ENCODE results near the gene RNF130. TPM values are rescaled to one million over a fixed set of nuclear protein-coding genes. Genes with fewer than 3 reads are reported as not detected.

Gene RNF130
- total and polyA plus RNA-seq, 8 donors = 61.0 to 125 (median 70.7) TPM

DNA sequence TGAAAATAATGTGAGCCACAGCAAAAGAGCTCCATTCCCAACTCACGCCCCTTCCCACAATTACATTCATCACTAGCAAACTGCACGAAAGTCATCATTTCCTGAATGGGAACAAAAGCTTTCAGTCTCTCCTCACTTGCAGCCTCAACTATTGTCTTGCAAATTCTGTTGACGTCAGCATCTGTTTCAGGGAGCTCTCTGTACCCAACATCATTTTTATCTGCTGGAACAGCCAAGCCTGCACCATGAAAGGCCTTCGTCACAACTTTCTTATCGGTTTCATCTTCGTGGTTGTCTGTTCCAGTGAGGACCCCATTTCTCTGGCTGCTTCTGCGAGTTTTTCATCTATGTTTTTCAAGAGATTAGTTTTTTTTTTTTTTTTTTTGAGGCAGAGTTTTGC is 14.3 kb upstream of the RNF130 start:
- H3K27me3 ChIP-seq = peaks cover 0 to 10% of the 10 kb centered on the region in 2 donors
- no peak overlapping the region for H3K27ac ChIP-seq
- TF ChIP-seq, protein P1, sequence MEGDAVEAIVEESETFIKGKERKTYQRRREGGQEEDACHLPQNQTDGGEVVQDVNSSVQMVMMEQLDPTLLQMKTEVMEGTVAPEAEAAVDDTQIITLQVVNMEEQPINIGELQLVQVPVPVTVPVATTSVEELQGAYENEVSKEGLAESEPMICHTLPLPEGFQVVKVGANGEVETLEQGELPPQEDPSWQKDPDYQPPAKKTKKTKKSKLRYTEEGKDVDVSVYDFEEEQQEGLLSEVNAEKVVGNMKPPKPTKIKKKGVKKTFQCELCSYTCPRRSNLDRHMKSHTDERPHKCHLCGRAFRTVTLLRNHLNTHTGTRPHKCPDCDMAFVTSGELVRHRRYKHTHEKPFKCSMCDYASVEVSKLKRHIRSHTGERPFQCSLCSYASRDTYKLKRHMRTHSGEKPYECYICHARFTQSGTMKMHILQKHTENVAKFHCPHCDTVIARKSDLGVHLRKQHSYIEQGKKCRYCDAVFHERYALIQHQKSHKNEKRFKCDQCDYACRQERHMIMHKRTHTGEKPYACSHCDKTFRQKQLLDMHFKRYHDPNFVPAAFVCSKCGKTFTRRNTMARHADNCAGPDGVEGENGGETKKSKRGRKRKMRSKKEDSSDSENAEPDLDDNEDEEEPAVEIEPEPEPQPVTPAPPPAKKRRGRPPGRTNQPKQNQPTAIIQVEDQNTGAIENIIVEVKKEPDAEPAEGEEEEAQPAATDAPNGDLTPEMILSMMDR (IDR thresholded peaks at IDR 0.05) = no peak
- H3K4me1 ChIP-seq = peaks cover 0 to 14% of the 10 kb centered on the region in 2 donors
- no peaks in the 10 kb centered on the region for H3K36me3 ChIP-seq
- H3K4me3 ChIP-seq = no peak overlapping the region
- no peaks in the 10 kb centered on the region for H3K9me3 ChIP-seq
- ATAC-seq (no peak), DNase-seq (no peak)
- intact Hi-C loops (cut with DNase I) = no loop called here

DNA sequence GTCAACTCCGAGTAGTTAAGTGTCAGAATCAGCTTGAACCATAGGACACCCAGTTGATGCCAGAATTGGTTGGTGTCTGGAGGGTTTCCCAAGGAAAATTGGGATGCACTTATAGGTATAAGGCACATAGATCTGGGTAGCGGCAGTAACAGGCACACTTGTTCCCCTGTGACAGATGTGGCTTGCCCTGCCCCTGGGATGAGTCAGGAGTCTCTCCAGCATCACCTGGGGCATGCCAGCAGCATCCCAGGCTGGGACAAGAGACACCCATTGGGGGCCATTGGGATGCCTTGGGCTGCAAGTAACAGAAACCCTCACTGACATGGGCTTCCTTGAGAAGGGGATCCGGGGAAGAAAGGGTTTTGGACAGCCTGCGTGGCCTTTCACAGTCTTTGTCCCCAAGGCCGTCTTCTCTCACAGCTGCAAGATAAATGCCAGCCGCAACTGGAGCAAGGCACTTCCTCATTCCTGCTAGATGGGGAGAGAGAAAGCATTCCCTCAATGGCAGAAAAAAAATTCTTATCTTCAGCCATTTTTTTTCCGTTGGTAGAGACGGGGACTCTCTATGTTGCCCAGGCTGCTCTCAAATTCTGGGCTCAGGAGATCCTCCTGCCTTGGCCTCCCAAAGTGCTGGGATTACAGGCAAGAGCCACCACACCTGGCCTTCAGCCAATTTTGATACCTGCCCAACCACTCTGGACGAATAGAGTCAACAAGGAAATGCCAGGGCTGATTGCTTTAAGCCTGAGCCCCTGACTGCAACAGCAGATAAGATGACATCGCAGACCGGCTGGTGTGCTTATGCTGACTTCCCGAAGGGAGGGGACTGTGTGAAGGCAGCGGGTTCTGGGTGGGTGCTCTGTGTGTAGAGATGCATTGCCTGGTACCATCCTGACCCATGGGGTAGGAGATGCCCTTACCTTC is 13.3 kb upstream of the RNF130 start:
- H3K27me3 ChIP-seq = peaks cover 0 to 14% of the 10 kb centered on the region in 2 donors
- TF ChIP-seq, protein P1 (IDR thresholded peaks at IDR 0.05) = no peak
- no peak overlapping the region for H3K27ac ChIP-seq
- no peak overlapping the region for H3K4me3 ChIP-seq
- no peaks in the 10 kb centered on the region for H3K9me3 ChIP-seq
- peaks cover 0 to 10% of the 10 kb centered on the region in 2 donors for H3K4me1 ChIP-seq
- H3K36me3 ChIP-seq = no peaks in the 10 kb centered on the region
- intact Hi-C loops (cut with DNase I) = no loop called here
- peak in 1 of 4 donors; percentile 60 for DNase-seq
- ATAC-seq = peak; percentile 79

DNA sequence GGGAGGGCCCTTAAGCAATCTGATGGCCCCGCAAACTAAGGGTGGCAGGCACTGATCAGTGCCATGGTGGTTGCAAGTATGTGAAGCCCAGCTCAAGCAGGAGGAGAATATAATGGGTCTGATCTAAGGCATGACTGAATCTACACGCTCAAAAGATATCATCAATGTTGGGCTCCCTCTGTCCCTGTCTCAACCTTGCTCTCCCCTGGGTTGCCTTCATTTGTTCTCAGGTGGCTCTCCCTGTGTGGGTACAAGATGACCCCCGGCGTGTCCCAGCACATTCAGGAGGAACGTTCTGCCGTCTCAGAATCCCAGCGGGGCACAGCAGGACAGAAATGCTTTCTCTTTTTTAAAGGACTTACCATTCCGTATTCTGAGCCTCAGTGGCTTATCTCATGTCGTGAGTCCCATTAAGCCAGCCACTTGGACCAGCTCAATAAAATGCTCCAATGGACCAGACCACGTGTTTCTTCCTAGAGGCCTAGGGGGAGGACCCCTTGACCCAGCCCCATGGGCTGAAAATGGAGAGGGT is 12.0 kb upstream of the RNF130 start:
- H3K27me3 ChIP-seq = peaks cover 0 to 19% of the 10 kb centered on the region in 2 donors
- H3K4me3 ChIP-seq = no peak overlapping the region
- peaks cover 0 to 8% of the 10 kb centered on the region in 2 donors for H3K4me1 ChIP-seq
- H3K9me3 ChIP-seq = no peaks in the 10 kb centered on the region
- ATAC-seq (no peak), DNase-seq (no peak)
- TF ChIP-seq, protein P1 (IDR thresholded peaks at IDR 0.05) = no peak
- H3K36me3 ChIP-seq = no peaks in the 10 kb centered on the region
- H3K27ac ChIP-seq = no peak overlapping the region
- intact Hi-C loops (cut with DNase I) = no loop called here

DNA sequence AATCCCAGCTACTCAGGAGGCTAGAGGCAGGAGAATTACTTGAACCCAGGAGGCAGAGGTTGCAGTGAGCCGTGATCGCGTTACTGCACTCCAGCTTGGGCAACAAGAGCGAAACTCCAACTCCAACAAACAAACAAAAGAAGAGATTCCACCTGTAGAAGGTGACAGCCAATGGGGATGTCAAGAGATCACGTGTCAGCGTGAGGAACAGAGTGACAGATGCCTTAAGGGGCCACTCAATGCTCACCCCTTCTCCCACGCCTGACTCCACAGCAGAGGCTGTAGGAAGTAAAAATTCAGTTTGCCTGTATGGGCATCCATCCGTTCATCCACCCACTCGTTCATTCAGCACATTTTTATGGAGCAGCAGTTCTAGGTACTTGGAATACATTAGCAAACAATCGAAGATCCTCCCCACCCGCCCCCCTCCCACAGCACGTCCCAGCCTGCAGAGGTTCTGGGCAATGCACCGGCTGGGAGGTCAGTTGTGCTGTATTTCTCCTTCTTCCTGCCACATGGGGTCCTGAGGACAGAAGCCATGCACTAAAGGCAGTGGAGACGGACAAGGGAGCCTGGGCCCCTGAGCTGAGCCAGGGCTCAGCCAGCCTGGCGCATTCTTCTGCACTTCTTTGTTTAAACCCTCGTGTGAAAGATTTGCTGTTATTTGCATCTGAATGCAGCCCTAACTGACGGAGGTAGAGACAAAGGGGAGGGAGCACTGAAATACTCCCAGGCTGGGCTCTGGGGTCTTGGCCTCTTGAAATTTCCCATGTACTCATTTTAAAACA is 11.3 kb upstream of the RNF130 start:
- ATAC-seq = no peak
- intact Hi-C loops (cut with DNase I) = no loop called here
- H3K27me3 ChIP-seq = peaks cover 0 to 19% of the 10 kb centered on the region in 2 donors
- H3K4me3 ChIP-seq = no peak overlapping the region
- TF ChIP-seq, protein P1 (IDR thresholded peaks at IDR 0.05) = no peak
- H3K36me3 ChIP-seq = no peaks in the 10 kb centered on the region
- H3K27ac ChIP-seq = no peak overlapping the region
- peaks cover 0 to 8% of the 10 kb centered on the region in 2 donors for H3K4me1 ChIP-seq
- H3K9me3 ChIP-seq = no peaks in the 10 kb centered on the region
- DNase-seq = no peak

All from left lung (tissue), 10 donors.